Tibial artery (tissue), 4 donors: ENCODE measurements around the gene PALLD.

Experiments
- DNase-seq, 2 donors: peaks; one replicate each; pipeline ENCODE4 v3.0.0-alpha.2; 2019
- H3K27ac ChIP-seq, 2 donors: fragments of 200-600 bp; sonication (generic) in 1 of 2; 1 replicate in 1 of 2; 2 replicates in 1 of 2; pipeline ENCODE4 v1.5.1; 2018 to 2019; ENCODE audit warnings: mild to moderate bottlenecking in 1 of 2
- H3K27me3 ChIP-seq, 2 donors: fragments of 200-600 bp; sonication (generic) in 1 of 2; one replicate each; pipeline versions ENCODE4 v1.5.1 to v1.6.0; 2016 to 2019
- H3K36me3 ChIP-seq, 3 donors: fragments of 200-600 bp; sonication (generic) in 2 of 3; one replicate each; pipeline ENCODE4 v1.5.1; 2016 to 2019; ENCODE audit warnings: mild to moderate bottlenecking in 2 of 3
- H3K4me1 ChIP-seq, 4 donors: fragments of 200-600 bp; sonication (generic) in 2 of 4; 1 replicate in 3 of 4; 2 replicates in 1 of 4; pipeline ENCODE4 v1.5.1; 2016 to 2019
- H3K4me3 ChIP-seq, 2 donors: fragments of 200-600 bp; sonication (generic) in 1 of 2; 1 replicate in 1 of 2; 2 replicates in 1 of 2; pipeline ENCODE4 v1.5.1; 2018 to 2019; ENCODE audit warnings: mild to moderate bottlenecking in 2 of 2
- H3K9me3 ChIP-seq, 3 donors: fragments of 200-600 bp; sonication (generic) in 1 of 3; one replicate each; pipeline ENCODE4 v1.5.1; 2016 to 2019
- intact Hi-C: fragments of 100-400 bp; cut with DNase I; formaldehyde crosslinking; loops from one replicate; pipeline ENCODE4 v1.15.0; 2023; ENCODE audit warnings: low total_unique reads
- TF ChIP-seq, protein P1 (sequence below), 2 experiments: fragments of 200-600 bp in 1 of 2; fragments of 450-650 bp in 1 of 2; IDR thresholded peaks; one replicate each; pipeline ENCODE4 v1.5.1; 2017 to 2019; ENCODE audit warnings: antibody characterized with exemption in 2 of 2, mild to moderate bottlenecking in 1 of 2, moderate library complexity in 1 of 2

The PALLD gene

DNA sequence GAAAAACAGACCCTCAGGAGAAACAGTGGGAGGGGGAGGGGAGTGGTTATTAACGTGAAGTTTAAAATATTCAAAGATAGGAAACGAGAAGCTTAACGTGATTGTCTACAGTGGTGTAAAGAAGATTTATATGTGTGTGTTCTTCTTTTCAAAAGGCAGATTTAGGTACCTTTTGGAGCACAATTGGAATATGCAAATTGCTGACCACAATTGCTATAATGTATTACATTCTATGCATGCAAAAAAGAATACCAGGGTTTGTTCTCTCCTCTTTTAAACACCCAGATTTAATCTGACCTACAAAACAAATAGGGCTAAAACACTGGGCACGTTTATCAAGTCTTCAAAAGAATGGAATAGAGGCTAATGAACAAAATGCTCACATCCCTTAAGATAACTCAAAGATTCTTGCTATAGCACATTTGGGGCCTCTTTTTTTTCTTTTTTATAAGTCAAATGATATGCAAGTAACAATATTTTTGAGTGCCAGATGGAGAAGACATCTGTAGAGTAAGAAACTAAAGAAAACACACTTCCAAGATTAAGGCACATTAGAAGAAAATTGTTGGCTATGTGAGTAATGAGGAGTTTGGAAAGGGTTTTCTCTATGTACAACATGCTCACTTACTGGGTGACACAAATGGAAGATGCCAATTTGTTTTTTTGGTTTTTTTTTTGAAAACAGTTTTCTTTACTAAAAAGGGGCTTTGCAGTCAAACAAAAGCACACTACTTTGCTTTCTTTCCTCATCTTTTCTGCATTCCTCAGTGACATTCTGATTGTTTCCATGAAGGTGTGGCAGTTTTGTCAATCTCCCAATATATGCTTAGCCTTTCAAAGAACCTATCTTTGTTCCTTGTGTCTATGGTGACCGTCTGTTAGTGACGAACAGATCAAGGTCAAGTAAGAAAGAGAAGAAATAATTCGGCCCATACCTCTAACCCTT, 240.3 kb downstream of the PALLD start:
- DNase-seq: no peak
- TF ChIP-seq, protein P1, sequence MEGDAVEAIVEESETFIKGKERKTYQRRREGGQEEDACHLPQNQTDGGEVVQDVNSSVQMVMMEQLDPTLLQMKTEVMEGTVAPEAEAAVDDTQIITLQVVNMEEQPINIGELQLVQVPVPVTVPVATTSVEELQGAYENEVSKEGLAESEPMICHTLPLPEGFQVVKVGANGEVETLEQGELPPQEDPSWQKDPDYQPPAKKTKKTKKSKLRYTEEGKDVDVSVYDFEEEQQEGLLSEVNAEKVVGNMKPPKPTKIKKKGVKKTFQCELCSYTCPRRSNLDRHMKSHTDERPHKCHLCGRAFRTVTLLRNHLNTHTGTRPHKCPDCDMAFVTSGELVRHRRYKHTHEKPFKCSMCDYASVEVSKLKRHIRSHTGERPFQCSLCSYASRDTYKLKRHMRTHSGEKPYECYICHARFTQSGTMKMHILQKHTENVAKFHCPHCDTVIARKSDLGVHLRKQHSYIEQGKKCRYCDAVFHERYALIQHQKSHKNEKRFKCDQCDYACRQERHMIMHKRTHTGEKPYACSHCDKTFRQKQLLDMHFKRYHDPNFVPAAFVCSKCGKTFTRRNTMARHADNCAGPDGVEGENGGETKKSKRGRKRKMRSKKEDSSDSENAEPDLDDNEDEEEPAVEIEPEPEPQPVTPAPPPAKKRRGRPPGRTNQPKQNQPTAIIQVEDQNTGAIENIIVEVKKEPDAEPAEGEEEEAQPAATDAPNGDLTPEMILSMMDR (IDR thresholded peaks at IDR 0.05): no peak
- intact Hi-C loops: no loop called here
- no peak overlapping the region for H3K4me3 ChIP-seq
- H3K27ac ChIP-seq: no peak overlapping the region
- H3K27me3 ChIP-seq: no peaks in the 10 kb centered on the region
- H3K9me3 ChIP-seq: no peaks in the 10 kb centered on the region
- H3K4me1 ChIP-seq: peaks cover 0 to 19% (median 5%) of the 10 kb centered on the region in 4 donors
- no peaks in the 10 kb centered on the region for H3K36me3 ChIP-seq

DNA sequence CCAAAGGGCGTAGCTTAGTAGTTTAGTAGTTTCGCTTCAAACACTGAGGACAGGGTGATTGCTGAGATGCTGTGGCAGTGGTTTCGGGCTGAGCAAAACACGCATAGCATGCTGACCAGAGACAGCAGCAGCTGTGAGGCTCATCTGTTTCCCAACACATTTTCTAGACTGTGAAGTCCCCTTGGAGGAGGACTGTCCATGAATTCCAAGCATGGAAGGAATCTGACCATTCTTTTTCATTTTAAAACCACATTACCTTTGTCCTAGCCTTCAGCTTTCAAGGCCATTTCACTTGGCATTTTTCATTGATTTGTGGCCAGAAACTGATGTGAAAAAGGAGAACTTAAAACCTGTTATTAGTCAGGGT, 240.9 kb downstream of the PALLD start:
- no peaks in the 10 kb centered on the region for H3K36me3 ChIP-seq
- DNase-seq: no peak
- TF ChIP-seq, protein P1 (IDR thresholded peaks at IDR 0.05): no peak

DNA sequence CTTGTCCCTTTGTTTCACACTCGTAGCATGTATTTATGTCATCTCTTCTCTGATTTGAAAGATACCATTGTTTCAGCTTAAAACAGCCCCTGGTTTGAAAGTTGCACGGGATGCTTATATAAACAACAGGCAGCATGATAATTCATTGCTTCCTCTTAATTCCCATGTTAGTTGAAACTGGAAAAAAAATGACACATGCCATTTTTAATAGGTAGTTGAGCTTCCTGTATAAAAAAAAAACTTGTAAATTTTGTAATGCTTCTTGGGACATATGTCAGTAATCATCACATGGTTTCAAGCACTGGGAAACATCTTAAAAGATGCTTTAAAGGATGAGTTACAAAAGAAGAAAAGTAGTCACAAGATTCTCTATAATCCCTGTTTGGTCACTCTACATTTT, 243.0 kb downstream of the PALLD start:
- H3K27me3 ChIP-seq: no peaks in the 10 kb centered on the region
- no peak for DNase-seq
- H3K4me3 ChIP-seq: no peak overlapping the region
- H3K4me1 ChIP-seq: peaks cover 0 to 16% (median 5%) of the 10 kb centered on the region in 4 donors
- H3K27ac ChIP-seq: no peak overlapping the region
- no peaks in the 10 kb centered on the region for H3K9me3 ChIP-seq
- TF ChIP-seq, protein P1 (IDR thresholded peaks at IDR 0.05): no peak
- intact Hi-C loops: no loop called here
- no peaks in the 10 kb centered on the region for H3K36me3 ChIP-seq

More for the DNA sequence above, 240.9 kb downstream of the PALLD start:
- intact Hi-C loops: no loop called here
- no peak overlapping the region for H3K4me3 ChIP-seq
- H3K9me3 ChIP-seq: no peaks in the 10 kb centered on the region
- no peaks in the 10 kb centered on the region for H3K27me3 ChIP-seq
- H3K4me1 ChIP-seq: peaks cover 0 to 19% (median 5%) of the 10 kb centered on the region in 4 donors
- H3K27ac ChIP-seq: no peak overlapping the region

DNA sequence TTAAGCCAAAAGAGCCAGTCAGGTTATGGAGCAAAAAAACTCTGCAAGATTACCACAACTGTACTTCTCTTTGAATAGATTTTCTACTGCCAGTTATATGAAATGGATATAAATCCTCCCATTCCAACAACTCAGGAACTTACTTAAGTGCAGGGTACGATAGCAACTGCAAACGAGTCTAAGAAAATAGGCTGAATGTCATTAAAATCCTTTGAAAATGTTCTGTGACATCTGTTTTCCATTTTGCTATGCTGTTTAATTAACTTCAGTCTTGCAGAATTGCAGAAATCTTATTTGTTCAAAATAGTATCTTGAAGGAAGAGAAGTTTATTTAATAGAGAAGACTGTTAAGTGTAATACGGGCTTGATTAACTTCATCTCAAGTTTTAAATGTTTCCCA, 243.8 kb downstream of the PALLD start:
- H3K27ac ChIP-seq: no peak overlapping the region
- TF ChIP-seq, protein P1 (IDR thresholded peaks at IDR 0.05): no peak
- DNase-seq: no peak
- H3K9me3 ChIP-seq: no peaks in the 10 kb centered on the region
- no peaks in the 10 kb centered on the region for H3K27me3 ChIP-seq
- H3K4me1 ChIP-seq: peaks cover 0 to 8% (median under 1%) of the 10 kb centered on the region in 4 donors
- H3K4me3 ChIP-seq: no peak overlapping the region
- no peaks in the 10 kb centered on the region for H3K36me3 ChIP-seq
- intact Hi-C loops: no loop called here

DNA sequence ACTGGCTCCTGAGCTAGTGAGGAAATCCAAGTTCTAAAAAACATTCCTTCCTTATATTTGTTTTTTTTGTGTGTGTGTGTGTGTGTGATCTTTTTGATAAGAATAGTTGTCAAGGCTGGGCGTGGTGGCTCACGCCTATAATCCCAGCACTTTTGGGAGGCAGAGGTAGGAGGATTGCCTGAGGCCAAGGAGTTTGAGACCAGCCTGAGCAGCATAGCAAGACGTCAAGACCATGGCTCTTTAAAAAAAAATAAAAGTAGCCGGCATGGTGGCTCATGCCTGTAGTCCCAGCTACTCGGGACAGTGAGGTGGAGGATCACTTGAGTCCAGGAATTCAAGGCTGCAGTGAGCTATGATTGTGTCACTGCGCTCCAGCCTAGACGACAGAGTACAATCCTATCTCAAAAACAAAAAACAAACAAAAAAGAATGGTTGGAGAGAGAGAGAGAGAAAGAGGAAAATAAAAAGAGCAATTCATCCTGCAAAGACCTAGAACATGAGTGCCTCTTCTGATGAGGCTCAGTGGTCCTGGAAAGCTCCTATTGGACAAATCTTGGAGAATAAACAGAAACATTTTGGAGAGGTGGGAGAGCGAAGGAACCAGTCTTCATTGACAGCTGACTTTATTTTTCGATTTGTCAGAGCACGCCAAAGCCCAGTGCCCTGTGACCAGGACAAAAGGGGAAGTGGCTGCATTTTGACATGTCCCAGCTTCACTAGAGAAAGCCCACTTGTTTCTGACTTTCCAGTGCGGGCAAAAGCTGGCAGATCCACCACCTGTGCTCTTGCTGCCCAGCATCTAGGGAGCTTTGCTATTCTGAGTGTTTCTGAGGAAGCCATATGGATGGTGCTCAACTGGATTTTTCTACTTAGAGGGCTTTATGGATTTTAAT, 244.7 kb downstream of the PALLD start:
- H3K4me3 ChIP-seq: no peak overlapping the region
- H3K27me3 ChIP-seq: no peaks in the 10 kb centered on the region
- no peaks in the 10 kb centered on the region for H3K9me3 ChIP-seq
- H3K4me1 ChIP-seq: no peaks in the 10 kb centered on the region
- H3K36me3 ChIP-seq: no peaks in the 10 kb centered on the region
- intact Hi-C loops: no loop called here
- no peak for DNase-seq
- H3K27ac ChIP-seq: no peak overlapping the region
- TF ChIP-seq, protein P1 (IDR thresholded peaks at IDR 0.05): no peak
